ENCODE data around the gene FRYL. TPM values are rescaled to one million over a fixed set of nuclear protein-coding genes. Genes with fewer than 3 reads are reported as not detected.

FRYL gene
- total RNA-seq, 4 donors from 2014 or later = 14.5 to 43.7 (median 20.1) TPM

GRCh38 chr4:48635310-48635709 lies 144.8 kb downstream of the FRYL start:
- Histone ChIP-seq H3K9me3 (no peaks in the 10 kb centered on the region), H3K4me3 (no peak overlapping the region), H3K36me3 (no peaks in the 10 kb centered on the region), H3K4me1 (peaks cover 7 to 26% of the 10 kb centered on the region in 2 donors), H3K27me3 (no peaks in the 10 kb centered on the region), H3K27ac (peak overlapping the region in 2 of 4 donors; percentile 4 to 54)
- ATAC-seq (no peak), DNase-seq (no peak)
- in situ Hi-C loops (cut with MboI; ENCODE audit: low sequenced_read_pairs in 4 of 4) = no loop called here
- TF ChIP-seq POLR2A (IDR thresholded peaks at IDR 0.05) (no peak), CTCF (IDR thresholded peaks at IDR 0.05 in 4 of 5, conservative IDR thresholded peaks at IDR 0.05 in 1 of 5) (no peak)
- intact Hi-C loops (cut with DNase I; ENCODE audit: low total_unique reads) = no loop called here

DNA sequence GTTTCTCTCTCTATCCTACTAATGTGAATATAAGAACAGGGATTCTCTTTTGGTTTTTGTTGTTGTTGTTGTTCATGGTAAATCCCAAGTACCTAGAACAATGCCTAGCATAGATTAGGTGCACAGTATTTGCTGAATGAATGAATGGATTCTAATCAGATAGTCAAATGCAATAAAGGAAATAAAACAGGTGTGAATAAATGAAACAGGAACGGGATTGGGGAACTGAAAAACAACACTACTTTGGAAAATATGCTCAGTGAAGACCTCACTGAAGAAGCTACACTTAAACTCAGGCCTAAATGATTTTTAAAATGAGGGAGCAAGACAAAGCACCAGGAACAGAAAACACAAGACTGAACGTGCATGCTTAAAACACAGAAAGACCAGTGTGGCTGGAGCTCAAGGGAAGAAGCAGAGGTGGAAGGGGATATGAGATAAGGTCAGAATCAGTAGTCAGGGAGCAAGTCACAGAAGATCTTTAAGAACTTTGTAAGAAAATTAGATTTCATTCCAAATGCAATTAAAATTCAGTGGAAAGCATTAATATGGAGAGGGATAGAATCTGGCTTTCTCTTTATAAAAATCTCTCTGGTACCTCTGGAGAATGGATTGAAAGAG lies 145.3 kb downstream of the FRYL start:
- in situ Hi-C loops (cut with MboI; ENCODE audit: low sequenced_read_pairs in 4 of 4) = no loop called here
- Histone ChIP-seq H3K4me3 (no peak overlapping the region), H3K4me1 (peaks cover 2 to 21% of the 10 kb centered on the region in 2 donors), H3K36me3 (no peaks in the 10 kb centered on the region), H3K9me3 (no peaks in the 10 kb centered on the region), H3K27me3 (no peaks in the 10 kb centered on the region), H3K27ac (peak overlapping the region in 1 of 4 donors; percentile 54)
- DNase-seq = no peak
- TF ChIP-seq CTCF (IDR thresholded peaks at IDR 0.05 in 4 of 5, conservative IDR thresholded peaks at IDR 0.05 in 1 of 5) (no peak), POLR2A (IDR thresholded peaks at IDR 0.05) (no peak)
- no peak for ATAC-seq
- intact Hi-C loops (cut with DNase I; ENCODE audit: low total_unique reads) = no loop called here

- no peak for ATAC-seq
- TF ChIP-seq POLR2A (IDR thresholded peaks at IDR 0.05) (no peak), CTCF (IDR thresholded peaks at IDR 0.05 in 4 of 5, conservative IDR thresholded peaks at IDR 0.05 in 1 of 5) (no peak)
- in situ Hi-C loops (cut with MboI; ENCODE audit: low sequenced_read_pairs in 4 of 4) (no loop called here), intact Hi-C loops (cut with DNase I; ENCODE audit: low total_unique reads) (no loop called here)
- DNase-seq = no peak
- Histone ChIP-seq H3K36me3 (no peaks in the 10 kb centered on the region), H3K4me3 (no peak overlapping the region), H3K9me3 (no peaks in the 10 kb centered on the region), H3K27me3 (no peaks in the 10 kb centered on the region), H3K27ac (no peak overlapping the region), H3K4me1 (peaks cover 0 to 21% of the 10 kb centered on the region in 2 donors)
Observed at GRCh38 chr4:48633657-48634056, 146.4 kb downstream of the FRYL start.

- Histone ChIP-seq H3K4me3 (no peak overlapping the region), H3K4me1 (no peaks in the 10 kb centered on the region), H3K27me3 (no peaks in the 10 kb centered on the region), H3K9me3 (no peaks in the 10 kb centered on the region), H3K36me3 (no peaks in the 10 kb centered on the region), H3K27ac (no peak overlapping the region)
- TF ChIP-seq CTCF (IDR thresholded peaks at IDR 0.05 in 4 of 5, conservative IDR thresholded peaks at IDR 0.05 in 1 of 5) (no peak), POLR2A (IDR thresholded peaks at IDR 0.05) (no peak)
- in situ Hi-C loops (cut with MboI; ENCODE audit: low sequenced_read_pairs in 4 of 4) = no loop called here
- ATAC-seq (no peak), DNase-seq (no peak)
- intact Hi-C loops (cut with DNase I; ENCODE audit: low total_unique reads) = no loop called here
Observed at GRCh38 chr4:48629458-48629857, 150.6 kb downstream of the FRYL start.
